Measurements from ENCODE around the gene SSRP1. TPM values are rescaled to one million over a fixed set of nuclear protein-coding genes. Genes with fewer than 3 reads are reported as not detected.
A peak's percentile ranks its signal among the peaks of the same experiment; 100 is the strongest.

Gene SSRP1
- total RNA-seq, 3 donors from 2014 or later, result 59.5 to 79.3 (median 65.8) TPM

DNA sequence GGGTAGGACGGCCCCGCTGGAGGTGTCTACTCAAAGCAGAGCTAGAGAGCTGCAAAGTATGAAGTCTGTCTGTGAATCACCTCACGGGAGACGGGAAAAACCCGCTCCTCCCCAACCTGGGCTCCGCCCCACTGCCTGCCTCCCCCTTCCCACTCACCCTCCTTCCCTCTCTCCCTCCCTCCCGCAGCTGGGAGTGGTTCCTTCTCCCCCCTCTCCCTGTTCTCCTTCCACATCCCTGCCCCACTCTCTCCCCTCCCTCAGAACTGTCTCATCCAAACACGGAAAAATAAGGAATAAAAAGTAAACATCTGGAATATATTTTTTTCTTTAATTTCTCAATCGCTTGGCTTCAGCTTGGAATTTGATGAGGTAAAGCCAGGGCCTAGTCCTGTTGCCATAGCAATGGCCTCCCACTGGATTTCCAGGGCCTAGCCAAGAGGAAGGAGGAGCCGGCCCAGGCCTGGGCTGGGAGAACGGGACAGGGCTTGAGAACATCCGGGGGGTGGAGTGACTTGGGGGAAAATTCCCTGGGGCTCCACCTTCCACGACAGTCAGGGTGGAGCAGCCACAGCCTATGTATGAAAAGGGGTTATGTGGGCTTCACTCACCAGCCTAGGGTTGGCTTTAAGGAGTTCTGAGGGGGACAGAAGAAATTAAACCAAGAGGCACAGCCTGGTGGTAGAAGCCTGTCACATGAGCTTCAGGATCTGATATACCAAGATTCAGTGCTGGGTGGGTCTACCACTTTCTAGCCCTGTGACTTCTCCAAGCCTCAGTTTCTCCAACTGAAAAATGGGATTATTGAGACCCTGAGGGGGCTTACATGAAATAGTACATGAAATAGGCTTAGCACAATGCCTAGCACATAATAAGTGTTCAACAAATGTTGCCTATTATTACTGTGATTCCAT lies 13.2 kb downstream of the SSRP1 start:
- no peaks in the 10 kb centered on the region for H3K9me3 ChIP-seq
- peaks cover 5% of the 10 kb centered on the region for H3K36me3 ChIP-seq (ENCODE audit: low read depth)
- DNase-seq (peak; percentile 85 to 92 (median 86)), ATAC-seq (peak; percentile 61)
- intact Hi-C loops (cut with DNase I, micrococcal nuclease), result no loop called here
- H3K4me1 ChIP-seq (ENCODE audit: low read depth), result peaks cover 50% of the 10 kb centered on the region
- no peak overlapping the region for H3K4me3 ChIP-seq
- TF ChIP-seq, protein P1, sequence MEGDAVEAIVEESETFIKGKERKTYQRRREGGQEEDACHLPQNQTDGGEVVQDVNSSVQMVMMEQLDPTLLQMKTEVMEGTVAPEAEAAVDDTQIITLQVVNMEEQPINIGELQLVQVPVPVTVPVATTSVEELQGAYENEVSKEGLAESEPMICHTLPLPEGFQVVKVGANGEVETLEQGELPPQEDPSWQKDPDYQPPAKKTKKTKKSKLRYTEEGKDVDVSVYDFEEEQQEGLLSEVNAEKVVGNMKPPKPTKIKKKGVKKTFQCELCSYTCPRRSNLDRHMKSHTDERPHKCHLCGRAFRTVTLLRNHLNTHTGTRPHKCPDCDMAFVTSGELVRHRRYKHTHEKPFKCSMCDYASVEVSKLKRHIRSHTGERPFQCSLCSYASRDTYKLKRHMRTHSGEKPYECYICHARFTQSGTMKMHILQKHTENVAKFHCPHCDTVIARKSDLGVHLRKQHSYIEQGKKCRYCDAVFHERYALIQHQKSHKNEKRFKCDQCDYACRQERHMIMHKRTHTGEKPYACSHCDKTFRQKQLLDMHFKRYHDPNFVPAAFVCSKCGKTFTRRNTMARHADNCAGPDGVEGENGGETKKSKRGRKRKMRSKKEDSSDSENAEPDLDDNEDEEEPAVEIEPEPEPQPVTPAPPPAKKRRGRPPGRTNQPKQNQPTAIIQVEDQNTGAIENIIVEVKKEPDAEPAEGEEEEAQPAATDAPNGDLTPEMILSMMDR (IDR thresholded peaks at IDR 0.05), result no peak

DNA sequence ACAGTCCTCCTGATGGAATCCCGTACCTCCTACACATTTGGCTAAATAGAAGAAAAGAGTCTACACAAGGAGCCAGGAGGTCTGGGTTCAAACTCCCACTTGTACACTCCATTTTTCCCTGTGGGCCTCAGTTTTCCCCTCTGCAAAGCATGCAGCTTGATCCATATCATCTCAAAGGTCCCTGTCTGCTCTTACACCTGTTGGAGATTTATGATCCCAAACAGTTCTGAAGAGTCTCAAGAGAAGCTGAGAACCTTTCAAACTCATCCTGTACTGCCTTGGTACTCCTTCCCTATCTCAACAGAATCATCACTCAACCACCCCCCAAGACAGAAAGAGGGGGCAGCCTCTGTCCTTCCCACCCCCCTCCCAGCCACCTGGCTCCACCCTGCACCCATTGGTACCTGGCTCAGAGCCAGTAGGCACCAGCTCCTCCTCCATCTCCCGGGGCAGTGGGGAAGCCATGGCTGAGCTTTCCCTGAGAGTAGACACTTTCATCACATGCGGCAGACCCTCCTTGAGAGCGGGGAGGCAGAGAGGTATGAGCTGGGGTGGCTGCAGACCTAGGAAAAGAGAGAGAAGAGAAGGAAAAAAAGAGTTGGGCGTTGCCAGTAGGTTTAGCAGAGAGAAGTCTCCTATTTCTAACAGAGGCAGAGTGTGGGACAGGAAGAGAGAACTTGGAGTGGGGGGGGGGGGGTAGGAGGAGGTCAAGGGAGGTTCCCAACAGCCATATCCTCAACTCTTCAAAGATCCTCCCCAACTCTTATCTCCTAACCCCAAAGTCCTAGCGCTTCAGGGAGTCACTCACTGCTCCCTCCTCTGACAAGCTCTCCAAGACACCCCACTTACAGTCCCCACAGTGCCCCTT lies 14.1 kb downstream of the SSRP1 start:
- H3K4me1 ChIP-seq (ENCODE audit: low read depth), result peaks cover 53% of the 10 kb centered on the region
- TF ChIP-seq, protein P1 (IDR thresholded peaks at IDR 0.05), result no peak
- H3K36me3 ChIP-seq (ENCODE audit: low read depth), result peaks cover 5% of the 10 kb centered on the region
- H3K4me3 ChIP-seq, result no peak overlapping the region
- no peak for ATAC-seq
- intact Hi-C loops (cut with DNase I, micrococcal nuclease), result no loop called here
- H3K9me3 ChIP-seq, result no peaks in the 10 kb centered on the region
- peak in 2 of 3 donors; percentile 42 to 56 for DNase-seq

DNA sequence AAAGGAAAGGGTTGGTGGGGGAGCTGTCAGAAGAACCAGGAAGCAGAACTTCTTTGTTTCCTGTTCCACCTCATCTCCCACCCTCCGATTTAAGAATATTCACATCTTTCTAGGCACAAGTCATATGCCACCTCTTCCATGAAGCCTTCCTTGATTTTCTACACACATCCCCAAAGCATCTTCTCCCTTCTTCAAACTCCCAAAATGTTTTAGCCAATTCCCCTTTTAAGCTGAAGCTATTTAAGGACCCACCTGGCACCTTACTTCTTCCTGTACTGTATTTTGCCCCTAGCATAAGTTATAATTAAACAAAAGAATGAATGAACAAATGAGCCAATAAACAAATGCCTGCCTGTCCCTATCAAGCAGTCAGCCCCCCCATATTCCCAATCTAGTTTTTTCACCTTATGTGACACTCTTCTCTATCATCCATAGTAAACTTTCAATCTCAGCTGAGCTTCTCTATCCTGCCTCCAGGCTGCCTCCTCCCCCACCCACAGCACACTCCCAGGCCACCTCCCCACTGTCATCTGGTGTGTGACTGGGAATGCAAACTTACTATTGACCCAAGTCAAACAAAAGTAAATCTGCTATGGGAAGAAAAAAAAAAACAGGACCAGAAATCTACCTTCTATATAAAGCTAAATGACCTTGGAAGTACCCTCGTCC lies 14.8 kb downstream of the SSRP1 start:
- DNase-seq (peak in 2 of 3 donors; percentile 60 to 63), ATAC-seq (peak; percentile 3)
- Histone ChIP-seq H3K4me3 (no peak overlapping the region), H3K9me3 (no peaks in the 10 kb centered on the region), H3K36me3 (ENCODE audit: low read depth) (peaks cover 5% of the 10 kb centered on the region), H3K4me1 (ENCODE audit: low read depth) (peaks cover 46% of the 10 kb centered on the region)
- intact Hi-C loops (cut with DNase I, micrococcal nuclease), result no loop called here
- TF ChIP-seq, protein P1 (IDR thresholded peaks at IDR 0.05), result no peak

DNA sequence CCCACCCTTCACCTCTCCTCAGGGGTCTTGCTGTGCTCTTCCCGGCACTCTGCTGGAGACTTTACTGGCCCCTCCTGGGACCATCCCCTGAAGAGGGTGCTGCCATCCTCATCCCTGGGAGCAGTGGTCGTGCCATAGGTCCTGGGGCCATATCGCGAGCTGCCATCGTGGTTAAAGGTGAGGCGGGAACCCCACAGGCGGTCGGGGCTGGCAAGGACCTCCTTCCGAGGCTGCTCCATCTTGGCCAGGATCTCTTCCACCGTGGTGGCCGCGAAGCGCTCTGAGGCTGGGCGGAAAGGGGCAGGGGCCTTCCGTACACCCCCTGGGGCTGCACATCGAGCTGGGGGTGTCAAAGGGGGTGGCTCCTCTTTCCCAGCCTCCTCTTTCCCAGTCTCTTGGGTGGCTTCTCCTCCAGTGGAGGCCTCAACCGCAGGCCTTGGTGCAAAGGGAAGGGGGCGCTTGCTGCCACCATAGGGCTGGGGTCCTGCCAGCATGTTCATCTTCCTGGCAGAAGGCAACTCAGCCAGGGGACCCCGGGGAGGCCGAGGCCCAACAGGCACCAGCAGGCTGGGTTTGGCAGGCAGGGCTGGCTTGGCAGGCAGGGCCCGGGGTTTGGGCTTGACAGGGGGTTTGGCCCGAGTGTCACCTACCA lies 15.5 kb downstream of the SSRP1 start:
- Histone ChIP-seq H3K9me3 (no peaks in the 10 kb centered on the region), H3K4me1 (ENCODE audit: low read depth) (peaks cover 40% of the 10 kb centered on the region), H3K4me3 (no peak overlapping the region), H3K36me3 (ENCODE audit: low read depth) (peaks cover 5% of the 10 kb centered on the region)
- no peak for DNase-seq
- ATAC-seq, result no peak
- intact Hi-C loops (cut with DNase I, micrococcal nuclease), result no loop called here
- TF ChIP-seq, protein P1 (IDR thresholded peaks at IDR 0.05), result no peak

DNA sequence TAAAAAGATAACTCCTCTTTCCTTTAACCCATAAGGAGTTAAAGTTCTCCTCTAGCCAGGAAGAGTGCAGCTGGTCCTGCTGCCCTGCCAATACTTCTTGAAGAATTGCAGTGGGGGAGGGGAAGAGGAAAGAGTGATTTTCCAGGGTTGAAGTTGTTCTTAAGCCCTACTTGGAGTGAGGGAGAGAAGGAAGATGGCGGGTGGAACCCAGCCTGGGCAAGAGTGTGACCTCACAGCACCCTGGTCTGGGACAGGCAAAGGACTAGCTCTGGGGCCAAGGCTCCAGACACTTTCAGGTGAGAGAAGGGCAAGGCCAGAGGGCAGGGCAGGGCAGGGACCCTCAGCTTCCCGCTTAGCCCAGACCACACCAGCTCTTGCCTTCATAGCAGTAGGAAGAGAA lies 17.5 kb downstream of the SSRP1 start:
- H3K4me3 ChIP-seq, result no peak overlapping the region
- H3K36me3 ChIP-seq (ENCODE audit: low read depth), result peaks cover 6% of the 10 kb centered on the region
- intact Hi-C loops (cut with DNase I, micrococcal nuclease), result no loop called here
- DNase-seq (peak in 1 of 3 donors; percentile 59), ATAC-seq (no peak)
- TF ChIP-seq, protein P1 (IDR thresholded peaks at IDR 0.05), result no peak
- H3K9me3 ChIP-seq, result no peaks in the 10 kb centered on the region
- H3K4me1 ChIP-seq (ENCODE audit: low read depth), result peaks cover 42% of the 10 kb centered on the region
